Endothelial cell of umbilical vein (primary cell): ENCODE measurements around the gene ARL1. TPM values are rescaled to one million over a fixed set of nuclear protein-coding genes. Genes with fewer than 3 reads are reported as not detected.

Source experiments
- BruUV-seq: library from RNA; stranded (reverse); fragments of 400-500 nt; replicated peaks from 2 replicates; lab custom pipeline; 2021; lab: Mats Ljungman, UMichigan
- CTCF ChIA-PET: fragments of 300-600, 350-600 bp; sonication (Branson Sonifier 250); formaldehyde crosslinking; loops from one replicate; lab custom pipeline; 2021; ENCODE audit warnings: antibody characterized with exemption, inconsistent platforms; lab: Charles Lee
- POLR2A ChIA-PET: fragments of 300-600, 350-600 bp; sonication (Branson Sonifier 250); formaldehyde crosslinking; loops from one replicate; lab custom pipeline; 2021; ENCODE audit warnings: antibody characterized with exemption, inconsistent platforms; lab: Charles Lee
- DNase-seq: peaks from one replicate; pipeline ENCODE4 v3.0.0-alpha.2; 2011; ENCODE audit warnings: low read depth, low spot score
- FAIRE-seq: peaks from 2 replicates; lab custom pipeline; 2011; peaks lifted over from hg19 to GRCh38; lab: Jason Lieb, UNC
- H2AFZ ChIP-seq: 2 replicates; pipeline ENCODE4 v1.6.0; 2012; ENCODE audit warnings: low read depth, low read length, control low read depth, inconsistent platforms
- H3K27ac ChIP-seq: 2 replicates; pipeline ENCODE4 v1.5.1; 2011; ENCODE audit warnings: low read depth, mild to moderate bottlenecking, control low read depth, low read length, moderate library complexity; ENCODE audit not compliant: insufficient read depth
- H3K27me3 ChIP-seq, 2 experiments: 2 replicates each; pipeline versions ENCODE4 v1.6.0 to v1.6.1; 2011; ENCODE audit warnings: low read length in 2 of 2, mixed read lengths in 1 of 2; ENCODE audit not compliant: control insufficient read depth in 2 of 2, insufficient read depth in 2 of 2
- H3K36me3 ChIP-seq, 2 experiments: 2 replicates in 1 of 2; 3 replicates in 1 of 2; pipeline ENCODE4 v1.5.1; 2011; ENCODE audit warnings: low read length in 2 of 2, mild to moderate bottlenecking in 1 of 2, moderate library complexity in 1 of 2; ENCODE audit not compliant: control insufficient read depth in 2 of 2, insufficient read depth in 2 of 2; ENCODE audit errors: extremely low read depth in 1 of 2
- H3K4me1 ChIP-seq: 3 replicates; pipeline ENCODE4 v1.5.1; 2011; ENCODE audit warnings: mild to moderate bottlenecking, low read length; ENCODE audit not compliant: control insufficient read depth, insufficient read depth; ENCODE audit errors: extremely low read depth
- H3K4me2 ChIP-seq: 2 replicates; pipeline ENCODE4 v1.6.1; 2011; ENCODE audit warnings: low read length, control low read depth, mixed read lengths; ENCODE audit not compliant: insufficient read depth
- H3K4me3 ChIP-seq, 3 experiments: fragments of 200-600 bp in 1 of 3; sonication (generic), shearing (Covaris generic) in 1 of 3; replicated peaks in 1 of 3; 2 replicates each; pipeline ENCODE4 v1.5.1; 2011 to 2016; ENCODE audit warnings: control low read depth in 3 of 3, low read length in 3 of 3, mild to moderate bottlenecking in 2 of 3, inconsistent platforms in 1 of 3, low read depth in 1 of 3, moderate library complexity in 1 of 3; ENCODE audit not compliant: insufficient read depth in 1 of 3
- H3K79me2 ChIP-seq: 2 replicates; pipeline ENCODE4 v1.6.0; 2012; ENCODE audit warnings: low read length, inconsistent platforms; ENCODE audit not compliant: control insufficient read depth, insufficient read depth
- H3K9ac ChIP-seq: replicated peaks from 2 replicates; pipeline ENCODE3; 2011; ENCODE audit warnings: low read length, control low read depth; ENCODE audit not compliant: insufficient read depth; ENCODE audit errors: extremely low read depth
- H3K9me1 ChIP-seq: replicated peaks from 3 replicates; pipeline ENCODE4 v1.6.0; 2011; ENCODE audit warnings: mild to moderate bottlenecking, low read length; ENCODE audit not compliant: control insufficient read depth, insufficient read depth; ENCODE audit errors: extremely low read depth
- H3K9me3 ChIP-seq: replicated peaks from 2 replicates; pipeline ENCODE4 v1.5.1; 2012; ENCODE audit warnings: low read length, inconsistent platforms; ENCODE audit not compliant: control insufficient read depth, insufficient read depth
- H4K20me1 ChIP-seq: replicated peaks from 2 replicates; pipeline ENCODE3; 2011; ENCODE audit warnings: mild to moderate bottlenecking, low read length; ENCODE audit not compliant: control insufficient read depth, insufficient read depth; ENCODE audit errors: extremely low read depth
- CTCF ChIP-seq, 2 donors: IDR thresholded peaks; 1 replicate in 1 of 2; 2 replicates in 1 of 2; pipeline ENCODE4 v1.5.1; 2011; ENCODE audit warnings: low read length in 2 of 2, mild to moderate bottlenecking in 2 of 2, moderate library complexity in 2 of 2, control low read depth in 1 of 2, inconsistent platforms in 1 of 2, low read depth in 1 of 2; ENCODE audit not compliant: insufficient read depth in 1 of 2; ENCODE audit errors: extremely low read depth in 1 of 2
- EZH2 ChIP-seq: IDR thresholded peaks from 2 replicates; pipeline ENCODE4 v1.6.1; 2012; ENCODE audit warnings: borderline replicate concordance, low read depth, mild to moderate bottlenecking, moderate library complexity, low read length, inconsistent platforms; ENCODE audit not compliant: severe bottlenecking
- FOS ChIP-seq: IDR thresholded peaks from 2 replicates; pipeline ENCODE4 v1.6.1; 2011; ENCODE audit warnings: mild to moderate bottlenecking, low read length, moderate library complexity, borderline replicate concordance; ENCODE audit not compliant: insufficient read depth
- GATA2 ChIP-seq: IDR thresholded peaks from 2 replicates; pipeline ENCODE4 v1.7.0; 2011; ENCODE audit warnings: low read depth, mild to moderate bottlenecking, moderate library complexity, mixed read lengths, low read length; ENCODE audit not compliant: insufficient read length, insufficient read depth
- JUN ChIP-seq: IDR thresholded peaks from 2 replicates; pipeline ENCODE4 v1.6.1; 2011; ENCODE audit warnings: borderline replicate concordance, low read depth; ENCODE audit not compliant: insufficient read length, insufficient read depth
- MAX ChIP-seq: IDR thresholded peaks from 2 replicates; pipeline ENCODE4 v1.6.1; 2011; ENCODE audit not compliant: insufficient read depth, insufficient read length
- MYC ChIP-seq: IDR thresholded peaks from one replicate; pipeline ENCODE4 v1.6.1; 2011; ENCODE audit warnings: mild to moderate bottlenecking, low read depth, low read length
- POLR2A ChIP-seq: IDR thresholded peaks from 2 replicates; pipeline ENCODE4 v1.6.1; 2012; ENCODE audit warnings: low read depth, mild to moderate bottlenecking, control low read depth, low read length
- POLR2AphosphoS5 ChIP-seq: IDR thresholded peaks from 2 replicates; pipeline ENCODE4 v1.6.1; 2012; ENCODE audit warnings: low read depth, mild to moderate bottlenecking, control low read depth, low read length, moderate library complexity; ENCODE audit not compliant: insufficient read depth
- dilution Hi-C: fragments of 300-500 bp; cut with MboI; formaldehyde crosslinking; loops from one replicate; pipeline ENCODE4 v1.15.0; 2019; ENCODE audit warnings: low sequenced_read_pairs; ENCODE audit not compliant: extremely low pct_ligation_motif_present
- intact Hi-C: fragments of 100-400 bp; cut with micrococcal nuclease; formaldehyde crosslinking; loops from one replicate; pipeline ENCODE4 v1.10.0; 2022
- polyA plus RNA-seq, 4 experiments: library from polyadenylated mRNA; depleted of rRNA in 3 of 4; stranded (reverse) in 3 of 4; unstranded in 1 of 4; fragments of >200 nt; gene quantifications; 2 replicates each; pipeline versions ENCODE4 v1.2.1 to v1.2.3, GENCODE V29; 2011 to 2012; ENCODE audit warnings: missing spikeins in 1 of 4
- total RNA-seq: library from RNA; stranded (reverse); gene quantifications from 2 replicates; pipeline ENCODE4 v1.2.3, GENCODE V29; 2021

Gene ARL1
- total and polyA plus RNA-seq, 2 donors (not counting 3 experiments of a cell fraction or from before 2014, with no cell fraction given): 30.4 to 76.5 TPM

- intact Hi-C loops: no loop called here
- POLR2A ChIA-PET: no interaction called here
- no peak for FAIRE-seq
These were observed 22.9 kb upstream of the ARL1 start for GRCh38 chr12:101430456-101430855.

More at GRCh38 chr12:101430456-101430855, 22.9 kb upstream of the ARL1 start:
- dilution Hi-C loops: no loop called here
- H3K9ac ChIP-seq: no peak overlapping the region
- H4K20me1 ChIP-seq: no peaks in the 10 kb centered on the region
- CTCF ChIA-PET: interaction anchor here (1.0 kb wide), 1 partner anchor 11 kb away, joined by 3 read pairs; no protein-coding TSS in a partner anchor
- H3K27ac ChIP-seq: no peak overlapping the region
- H3K4me2 ChIP-seq: no peak overlapping the region
- no peak overlapping the region for H2AFZ ChIP-seq
- H3K4me3 ChIP-seq: no peak overlapping the region
- H3K9me1 ChIP-seq: no peaks in the 10 kb centered on the region
- DNase-seq: no peak
- TF ChIP-seq MYC (no peak), FOS (no peak), JUN (no peak), POLR2AphosphoS5 (no peak), CTCF (IDR thresholded peaks at IDR 0.05; ENCODE audit: extremely low read depth in 1 of 2, insufficient read depth in 1 of 2, low read depth in 1 of 2, low read length in 2 of 2) (no peak), GATA2 (no peak), MAX (no peak), EZH2 (no peak), POLR2A (no peak)
- no peaks in the 10 kb centered on the region for H3K4me1 ChIP-seq
- H3K9me3 ChIP-seq: no peaks in the 10 kb centered on the region
- no peaks in the 10 kb centered on the region for H3K79me2 ChIP-seq
- no TSS peak for BruUV-seq
- H3K27me3 ChIP-seq: no peaks in the 10 kb centered on the region
- no peaks in the 10 kb centered on the region for H3K36me3 ChIP-seq
